OCI-LY7 (cell line): ENCODE results near the gene TNS3. TPM values are rescaled to one million over a fixed set of nuclear protein-coding genes. Genes with fewer than 3 reads are reported as not detected.

ENCODE experiments used
- BruUV-seq: library from RNA; stranded (reverse); fragments of 400-500 nt; replicated peaks from 2 replicates; lab custom pipeline; 2021; lab: Mats Ljungman, UMichigan
- CTCF ChIA-PET: fragments of 300-600 bp; sonication (Branson Sonifier 250); formaldehyde crosslinking; loops from one replicate; lab custom pipeline; 2022; ENCODE audit warnings: antibody characterized with exemption; ENCODE audit not compliant: unreplicated experiment; lab: Charles Lee
- POLR2A ChIA-PET: fragments of 300-600 bp; sonication (Branson Sonifier 250); formaldehyde crosslinking; loops from one replicate; lab custom pipeline; 2022; ENCODE audit warnings: antibody characterized with exemption; lab: Charles Lee
- DNase-seq: peaks from one replicate; pipeline ENCODE4 v3.0.0-alpha.2; 2015; ENCODE audit warnings: low spot score
- H2AFZ ChIP-seq: fragments of 200-600 bp; sonication (generic), shearing (Covaris generic); 2 replicates; pipeline ENCODE4 v1.6.1; 2014; ENCODE audit warnings: mild to moderate bottlenecking, antibody characterized with exemption, low read length, moderate library complexity
- H3K27ac ChIP-seq: fragments of 200-600 bp; sonication (generic); 2 replicates; pipeline ENCODE4 v1.5.1; 2014; ENCODE audit warnings: mixed run types, low read depth, mild to moderate bottlenecking, moderate library complexity, low read length, inconsistent platforms; ENCODE audit not compliant: poor library complexity, severe bottlenecking
- H3K36me3 ChIP-seq: fragments of 200-600 bp; sonication (generic); 2 replicates; pipeline ENCODE4 v1.6.1; 2014; ENCODE audit warnings: mild to moderate bottlenecking, antibody characterized with exemption, low read length, moderate library complexity, mixed read lengths; ENCODE audit not compliant: insufficient read depth
- H3K4me1 ChIP-seq: fragments of 200-600 bp; sonication (generic); 2 replicates; pipeline ENCODE4 v1.5.1; 2014; ENCODE audit warnings: mild to moderate bottlenecking, low read length; ENCODE audit not compliant: insufficient read depth, poor library complexity, severe bottlenecking
- H3K4me2 ChIP-seq: fragments of 200-600 bp; sonication (generic); 2 replicates; pipeline ENCODE4 v1.6.1; 2014; ENCODE audit warnings: mild to moderate bottlenecking, low read length
- H3K4me3 ChIP-seq: fragments of 200-600 bp; sonication (generic); 2 replicates; pipeline ENCODE4 v1.5.1; 2014; ENCODE audit warnings: mild to moderate bottlenecking, low read depth, low read length; ENCODE audit not compliant: poor library complexity, severe bottlenecking
- H3K79me2 ChIP-seq: fragments of 200-600 bp; sonication (generic); 2 replicates; pipeline ENCODE4 v1.6.1; 2016; ENCODE audit warnings: low read depth, mild to moderate bottlenecking, low read length, moderate library complexity, mixed read lengths; ENCODE audit not compliant: insufficient read depth
- H3K9me2 ChIP-seq: fragments of 200-600 bp; sonication (generic); 2 replicates; pipeline ENCODE4 v1.6.1; 2016; ENCODE audit warnings: mild to moderate bottlenecking, low read length, mixed read lengths; ENCODE audit not compliant: insufficient read depth
- H3K9me3 ChIP-seq: fragments of 200-600 bp; sonication (generic); 2 replicates; pipeline ENCODE4 v1.6.1; 2014; ENCODE audit warnings: mild to moderate bottlenecking, mixed run types, low read length, mixed read lengths
- H4K20me1 ChIP-seq: fragments of 200-600 bp; sonication (generic); 2 replicates; pipeline ENCODE4 v1.6.1; 2014; ENCODE audit warnings: mild to moderate bottlenecking, antibody characterized with exemption, low read length, moderate library complexity, mixed read lengths; ENCODE audit not compliant: insufficient read depth
- EZH2phosphoT487 ChIP-seq: fragments of 200-600 bp; sonication (generic); IDR thresholded peaks from 2 replicates; pipeline ENCODE4 v1.6.1; 2018; ENCODE audit warnings: low read depth, borderline replicate concordance, mild to moderate bottlenecking, mixed run types, antibody characterized with exemption, low read length, moderate library complexity, mixed read lengths
- intact Hi-C: fragments of 100-400 bp; cut with micrococcal nuclease; formaldehyde crosslinking; loops from one replicate; pipeline ENCODE4 v1.10.0; 2022; ENCODE audit not compliant: unreplicated experiment
- total RNA-seq, 2 experiments: library from RNA; depleted of rRNA in 1 of 2; stranded (reverse); fragments of >200 nt in 1 of 2; shearing (Covaris generic) in 1 of 2; gene quantifications; 2 replicates each; pipeline ENCODE4 v1.2.3, GENCODE V29; 2014 to 2022
- TF ChIP-seq, protein P1 (sequence below): fragments of 200-600 bp; sonication (generic); conservative IDR thresholded peaks from 2 replicates; pipeline ENCODE4 v1.5.1; 2014; ENCODE audit warnings: mild to moderate bottlenecking, antibody characterized with exemption, low read length, moderate library complexity, mixed read lengths

The TNS3 gene
- total RNA-seq, 2 experiments from 2014 or later, result 9.5 to 42.1 TPM

GRCh38 chr7:47347346-47347745 is 234.6 kb downstream of the TNS3 start:
- no peak for DNase-seq
- Histone ChIP-seq H4K20me1 (no peaks in the 10 kb centered on the region), H3K4me3 (no peak overlapping the region), H3K36me3 (no peaks in the 10 kb centered on the region), H3K9me3 (no peaks in the 10 kb centered on the region), H3K9me2 (no peaks in the 10 kb centered on the region), H3K79me2 (no peaks in the 10 kb centered on the region), H3K4me1 (no peaks in the 10 kb centered on the region), H3K4me2 (no peak overlapping the region), H2AFZ (no peak overlapping the region), H3K27ac (no peak overlapping the region)
- POLR2A ChIA-PET, result no interaction called here
- TF ChIP-seq EZH2phosphoT487, result no peak
- TF ChIP-seq, protein P1, sequence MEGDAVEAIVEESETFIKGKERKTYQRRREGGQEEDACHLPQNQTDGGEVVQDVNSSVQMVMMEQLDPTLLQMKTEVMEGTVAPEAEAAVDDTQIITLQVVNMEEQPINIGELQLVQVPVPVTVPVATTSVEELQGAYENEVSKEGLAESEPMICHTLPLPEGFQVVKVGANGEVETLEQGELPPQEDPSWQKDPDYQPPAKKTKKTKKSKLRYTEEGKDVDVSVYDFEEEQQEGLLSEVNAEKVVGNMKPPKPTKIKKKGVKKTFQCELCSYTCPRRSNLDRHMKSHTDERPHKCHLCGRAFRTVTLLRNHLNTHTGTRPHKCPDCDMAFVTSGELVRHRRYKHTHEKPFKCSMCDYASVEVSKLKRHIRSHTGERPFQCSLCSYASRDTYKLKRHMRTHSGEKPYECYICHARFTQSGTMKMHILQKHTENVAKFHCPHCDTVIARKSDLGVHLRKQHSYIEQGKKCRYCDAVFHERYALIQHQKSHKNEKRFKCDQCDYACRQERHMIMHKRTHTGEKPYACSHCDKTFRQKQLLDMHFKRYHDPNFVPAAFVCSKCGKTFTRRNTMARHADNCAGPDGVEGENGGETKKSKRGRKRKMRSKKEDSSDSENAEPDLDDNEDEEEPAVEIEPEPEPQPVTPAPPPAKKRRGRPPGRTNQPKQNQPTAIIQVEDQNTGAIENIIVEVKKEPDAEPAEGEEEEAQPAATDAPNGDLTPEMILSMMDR, result no peak
- CTCF ChIA-PET, result no interaction called here
- BruUV-seq, result no TSS peak
- intact Hi-C loops, result no loop called here

- no peaks in the 10 kb centered on the region for H3K79me2 ChIP-seq
- no peaks in the 10 kb centered on the region for H3K4me1 ChIP-seq
- intact Hi-C loops, result no loop called here
- no peaks in the 10 kb centered on the region for H4K20me1 ChIP-seq
- no peaks in the 10 kb centered on the region for H3K9me3 ChIP-seq
- H3K4me2 ChIP-seq, result no peak overlapping the region
- no peak for TF ChIP-seq EZH2phosphoT487
- TF ChIP-seq, protein P1, result no peak
- BruUV-seq, result no TSS peak
- no peak overlapping the region for H3K4me3 ChIP-seq
- no peak for DNase-seq
- no peak overlapping the region for H3K27ac ChIP-seq
- ChIA-PET CTCF (no interaction called here), POLR2A (interaction anchor here (0.5 kb wide), 1 partner anchor 45 kb away, joined by 4 read pairs; no protein-coding TSS in a partner anchor)
- no peak overlapping the region for H2AFZ ChIP-seq
- H3K36me3 ChIP-seq, result no peaks in the 10 kb centered on the region
- H3K9me2 ChIP-seq, result no peaks in the 10 kb centered on the region
Observed at GRCh38 chr7:47346377-47346914, 235.5 kb downstream of the TNS3 start.

- Histone ChIP-seq H3K4me1 (no peaks in the 10 kb centered on the region), H3K79me2 (no peaks in the 10 kb centered on the region), H3K9me2 (no peaks in the 10 kb centered on the region), H3K4me2 (no peak overlapping the region), H3K36me3 (no peaks in the 10 kb centered on the region), H4K20me1 (no peaks in the 10 kb centered on the region), H3K9me3 (no peaks in the 10 kb centered on the region), H3K4me3 (no peak overlapping the region), H3K27ac (no peak overlapping the region), H2AFZ (no peak overlapping the region)
- DNase-seq, result no peak
- TF ChIP-seq, protein P1, result no peak
- no peak for TF ChIP-seq EZH2phosphoT487
- POLR2A ChIA-PET, result interaction anchor here (0.5 kb wide), 2 partner anchors 11 to 45 kb away, joined by 3 to 4 read pairs; no protein-coding TSS in a partner anchor
- no TSS peak for BruUV-seq
- intact Hi-C loops, result no loop called here
- CTCF ChIA-PET, result no interaction called here
Observed at GRCh38 chr7:47345857-47346298, 236.0 kb downstream of the TNS3 start.
